Lung (tissue), 12 donors: ENCODE results near the gene RERE. TPM values are rescaled to one million over a fixed set of nuclear protein-coding genes. Genes with fewer than 3 reads are reported as not detected.

Source experiments
- ATAC-seq: fragments of 200-7000 bp; cut with Tn5 transposase; one replicate; pipeline ENCODE4 v1.9.1; 2020; ENCODE audit warnings: moderate number of reproducible peaks; ENCODE audit not compliant: insufficient read depth, low FRiP score
- DNase-seq, 3 donors: peaks; one replicate each; pipeline ENCODE4 v3.0.0-alpha.2; 2013 to 2017
- H3K27ac ChIP-seq, 2 donors: one replicate each; pipeline ENCODE4 v1.5.1; 2013; ENCODE audit warnings: mild to moderate bottlenecking in 2 of 2, moderate library complexity in 2 of 2, control low read depth in 1 of 2, inconsistent platforms in 1 of 2, low read depth in 1 of 2, low read length in 1 of 2
- H3K27me3 ChIP-seq, 3 donors: one replicate each; pipeline ENCODE4 v1.5.1; 2013; ENCODE audit warnings: low read length in 2 of 3; ENCODE audit not compliant: control insufficient read depth in 3 of 3, insufficient read depth in 3 of 3
- H3K36me3 ChIP-seq, 4 donors: one replicate each; pipeline ENCODE4 v1.5.1; 2013; ENCODE audit warnings: low read length in 4 of 4, mild to moderate bottlenecking in 1 of 4, moderate library complexity in 1 of 4; ENCODE audit not compliant: control insufficient read depth in 4 of 4, insufficient read depth in 4 of 4
- H3K4me1 ChIP-seq, 5 donors: one replicate each; pipeline ENCODE4 v1.5.1; 2013; ENCODE audit warnings: low read length in 5 of 5, mild to moderate bottlenecking in 2 of 5, moderate library complexity in 1 of 5; ENCODE audit not compliant: control insufficient read depth in 5 of 5, insufficient read depth in 5 of 5
- H3K4me3 ChIP-seq: one replicate; pipeline ENCODE4 v1.5.1; 2013; ENCODE audit warnings: mild to moderate bottlenecking, control low read depth, moderate library complexity
- H3K9ac ChIP-seq, 2 donors: one replicate each; pipeline ENCODE4 v1.5.1; 2013; ENCODE audit warnings: low read length in 2 of 2, control low read depth in 1 of 2; ENCODE audit not compliant: insufficient read depth in 1 of 2
- H3K9me3 ChIP-seq, 4 donors: one replicate each; pipeline ENCODE4 v1.5.1; 2013; ENCODE audit warnings: low read length in 3 of 4, mild to moderate bottlenecking in 1 of 4, moderate library complexity in 1 of 4; ENCODE audit not compliant: control insufficient read depth in 4 of 4, insufficient read depth in 3 of 4
- whole genome bisulfite sequencing, 2 donors: extraction: QIAGEN DNeasy Blood & Tissue Kit; methylation state at CpG; one replicate each; pipeline ENCODE4 v1.1.7; 2013; 5-methylcytosine and 5-hydroxymethylcytosine counted together
- polyA plus RNA-seq, 2 donors: library from polyadenylated mRNA; stranded (reverse); fragments of 200-250 nt; gene quantifications; one replicate each; pipeline ENCODE4 v1.2.1, GENCODE V29; 2013
- total RNA-seq, 2 donors: library from RNA; depleted of rRNA in 1 of 2; stranded (reverse); fragments of >200 nt in 1 of 2; gene quantifications; one replicate each; pipeline ENCODE4 v1.2.1, GENCODE V29; 2014 to 2021
- TF ChIP-seq, protein P1 (sequence below): IDR thresholded peaks from 2 replicates; pipeline ENCODE4 v1.5.1; 2012; ENCODE audit warnings: mild to moderate bottlenecking; ENCODE audit errors: control extremely low read depth, extremely low read depth
- donor health status: control.
- donor health status: control.
- donor health status: Bipolar disorder and iron deficiency.
- donor health status: healthy.
- donor health status: DM: yes; HTN: yes; CAD: no.

The RERE gene
- total and polyA plus RNA-seq, 4 donors, result 21.7 to 207 (median 57.5) TPM

DNA sequence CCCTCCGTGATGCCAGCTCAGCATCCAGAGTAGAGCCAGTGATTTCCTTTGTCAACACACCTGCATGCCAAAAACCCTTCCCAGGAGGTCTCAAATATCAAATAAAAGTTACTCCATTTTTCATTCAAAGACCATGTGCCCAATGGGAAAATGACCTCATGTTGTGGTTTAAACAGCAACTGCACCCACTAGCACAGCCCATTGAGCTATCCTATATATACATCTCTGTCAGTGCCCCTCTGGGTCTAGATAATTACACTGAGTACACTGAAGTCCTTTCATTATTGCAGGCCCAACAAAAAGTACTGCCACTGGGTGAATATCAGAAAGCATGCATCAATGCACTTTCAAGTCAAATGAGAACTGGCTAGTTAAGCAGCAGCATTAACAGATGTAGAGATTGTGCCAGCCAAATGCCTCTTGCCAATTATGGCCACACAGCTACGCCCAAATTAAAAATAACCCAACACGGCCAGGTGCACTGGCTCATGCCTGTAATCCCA, 381.8 kb downstream of the RERE start:
- Histone ChIP-seq H3K4me1 (peaks cover 0 to 26% (median 9%) of the 10 kb centered on the region in 5 donors), H3K9me3 (no peaks in the 10 kb centered on the region), H3K36me3 (peaks cover 0 to 4% (median 1%) of the 10 kb centered on the region in 4 donors), H3K27me3 (no peaks in the 10 kb centered on the region), H3K27ac (no peak overlapping the region), H3K4me3 (no peak overlapping the region), H3K9ac (no peak overlapping the region)
- TF ChIP-seq, protein P1, sequence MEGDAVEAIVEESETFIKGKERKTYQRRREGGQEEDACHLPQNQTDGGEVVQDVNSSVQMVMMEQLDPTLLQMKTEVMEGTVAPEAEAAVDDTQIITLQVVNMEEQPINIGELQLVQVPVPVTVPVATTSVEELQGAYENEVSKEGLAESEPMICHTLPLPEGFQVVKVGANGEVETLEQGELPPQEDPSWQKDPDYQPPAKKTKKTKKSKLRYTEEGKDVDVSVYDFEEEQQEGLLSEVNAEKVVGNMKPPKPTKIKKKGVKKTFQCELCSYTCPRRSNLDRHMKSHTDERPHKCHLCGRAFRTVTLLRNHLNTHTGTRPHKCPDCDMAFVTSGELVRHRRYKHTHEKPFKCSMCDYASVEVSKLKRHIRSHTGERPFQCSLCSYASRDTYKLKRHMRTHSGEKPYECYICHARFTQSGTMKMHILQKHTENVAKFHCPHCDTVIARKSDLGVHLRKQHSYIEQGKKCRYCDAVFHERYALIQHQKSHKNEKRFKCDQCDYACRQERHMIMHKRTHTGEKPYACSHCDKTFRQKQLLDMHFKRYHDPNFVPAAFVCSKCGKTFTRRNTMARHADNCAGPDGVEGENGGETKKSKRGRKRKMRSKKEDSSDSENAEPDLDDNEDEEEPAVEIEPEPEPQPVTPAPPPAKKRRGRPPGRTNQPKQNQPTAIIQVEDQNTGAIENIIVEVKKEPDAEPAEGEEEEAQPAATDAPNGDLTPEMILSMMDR, result no peak
- 92 to 98% methylated on average over 3 of the region's 3 CpGs for WGBS, 2 donors
- ATAC-seq (no peak), DNase-seq (no peak)

DNA sequence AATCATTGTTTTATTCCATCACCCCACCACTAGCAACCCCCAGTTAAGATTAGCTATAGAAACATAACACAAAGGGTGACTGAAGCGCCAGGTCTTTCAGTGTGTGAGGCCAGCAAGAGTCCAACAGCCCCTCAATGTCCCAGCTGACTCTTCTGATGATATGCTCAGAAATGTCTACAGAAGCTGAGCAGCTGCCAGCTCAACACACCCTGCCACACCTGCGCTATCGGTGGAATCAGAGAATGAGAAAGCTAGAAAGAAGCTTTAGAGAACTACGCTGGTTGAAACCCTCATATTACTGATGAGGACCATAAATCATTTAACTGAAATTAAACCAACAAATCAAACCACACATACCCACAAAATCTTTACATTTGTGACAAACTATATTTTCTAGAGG, 383.3 kb downstream of the RERE start:
- Histone ChIP-seq H3K27ac (no peak overlapping the region), H3K9ac (no peak overlapping the region), H3K9me3 (no peaks in the 10 kb centered on the region), H3K4me3 (no peak overlapping the region), H3K36me3 (peaks cover 0 to 4% (median 1%) of the 10 kb centered on the region in 4 donors), H3K4me1 (peaks cover 0 to 20% (median 7%) of the 10 kb centered on the region in 5 donors), H3K27me3 (no peaks in the 10 kb centered on the region)
- no peak for ATAC-seq
- WGBS, 2 donors, result 93 to 98% methylated on average over 4 of the region's 4 CpGs
- TF ChIP-seq, protein P1, result no peak
- DNase-seq, result no peak

DNA sequence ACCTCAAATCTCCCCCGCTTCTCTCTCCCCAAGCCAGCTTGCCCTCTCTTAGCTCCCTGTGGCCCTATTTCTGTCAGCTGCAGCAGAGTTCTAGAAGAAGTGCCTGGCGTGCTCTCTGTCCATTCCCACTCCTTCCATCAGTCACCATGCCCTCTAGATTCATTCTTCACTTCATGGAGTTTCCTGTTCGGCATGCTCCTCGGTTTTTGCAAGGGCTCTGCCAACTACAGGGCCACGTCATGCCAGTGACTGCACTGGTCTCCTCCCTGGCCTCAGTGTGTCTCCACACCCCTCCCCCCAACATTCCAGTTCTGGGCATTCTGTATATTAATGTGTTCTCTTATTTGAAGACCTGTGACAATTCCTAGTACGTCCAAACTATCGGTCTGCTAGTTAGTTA, 385.7 kb downstream of the RERE start:
- Histone ChIP-seq H3K36me3 (peaks cover 0 to 4% (median 0%) of the 10 kb centered on the region in 4 donors), H3K27ac (no peak overlapping the region), H3K27me3 (no peaks in the 10 kb centered on the region), H3K9me3 (no peaks in the 10 kb centered on the region), H3K4me3 (no peak overlapping the region), H3K9ac (no peak overlapping the region), H3K4me1 (peaks cover 0 to 6% (median 3%) of the 10 kb centered on the region in 5 donors)
- WGBS, 2 donors, result 84 to 87% methylated on average over 7 of the region's 7 CpGs
- ATAC-seq (no peak), DNase-seq (no peak)
- TF ChIP-seq, protein P1, result no peak

DNA sequence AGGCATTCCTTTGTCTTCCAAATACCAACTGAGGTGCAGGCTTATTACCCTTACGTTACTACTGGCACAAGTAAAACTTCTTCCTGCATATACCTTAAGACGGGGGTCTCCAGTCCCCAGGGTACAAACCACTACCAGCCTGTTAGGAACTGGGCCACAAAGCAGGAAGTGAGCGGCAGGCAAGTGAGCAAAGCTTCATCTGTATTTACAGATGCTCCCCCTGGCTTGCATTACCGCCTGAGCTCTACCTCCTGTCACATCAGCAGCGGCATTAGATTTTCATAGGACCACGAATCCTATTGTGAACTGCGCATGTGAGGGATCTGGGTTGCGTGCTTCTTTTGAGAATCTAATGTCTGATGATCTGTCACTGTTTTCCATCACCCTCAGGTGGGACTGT, 386.4 kb downstream of the RERE start:
- H3K36me3 ChIP-seq, result peaks cover 0 to 4% (median 0%) of the 10 kb centered on the region in 4 donors
- ATAC-seq, result no peak
- peak overlapping the region in 1 of 2 donors; percentile 4 for H3K27ac ChIP-seq
- no peaks in the 10 kb centered on the region for H3K27me3 ChIP-seq
- H3K4me3 ChIP-seq, result no peak overlapping the region
- peaks cover 0 to 9% (median 5%) of the 10 kb centered on the region in 5 donors for H3K4me1 ChIP-seq
- WGBS, 2 donors, result 60 to 82% methylated on average over 8 of the region's 8 CpGs
- no peak overlapping the region for H3K9ac ChIP-seq
- H3K9me3 ChIP-seq, result no peaks in the 10 kb centered on the region
- DNase-seq, result no peak
- TF ChIP-seq, protein P1, result no peak
